ENCODE measurements around the gene C11orf16.
"Not testable (repeated sequence)": the region's sequence is repeated elsewhere in the genome, so short reads cannot be mapped to it uniquely, and the experiment has no call there.

The C11orf16 gene

GRCh38 chr11:8932564-8933180 is at the start of gene C11orf16:
Gene C11orf16 (minus strand): TSS chr11:8932947. CDS start chr11:8932308, 639 bp downstream.
- H3K4me1 Mint-ChIP-seq, result peaks cover 0 to 2% of the 10 kb centered on the region in 2 donors
- DNase-seq (no peak), ATAC-seq (replicated peaks) (no peak)
- no peak within 1 kb of the TSS for H3K27ac Mint-ChIP-seq
- H3K4me3 Mint-ChIP-seq, result no peak within 1 kb of the TSS
- H3K27me3 Mint-ChIP-seq, result no peaks in the 10 kb centered on the region
- H3K9me3 Mint-ChIP-seq, result no peaks in the 10 kb centered on the region
- no peaks in the 10 kb centered on the region for H3K36me3 Mint-ChIP-seq

GRCh38 chr11:8980485-8980884 is 47.7 kb upstream of the C11orf16 start:
- no peak for ATAC-seq (replicated peaks)
- H3K27me3 Mint-ChIP-seq, result peaks cover 0 to 3% of the 10 kb centered on the region in 2 donors
- H3K4me3 Mint-ChIP-seq, result no peak overlapping the region
- no peaks in the 10 kb centered on the region for H3K4me1 Mint-ChIP-seq
- no peak for DNase-seq
- H3K36me3 Mint-ChIP-seq, result no peaks in the 10 kb centered on the region
- no peaks in the 10 kb centered on the region for H3K9me3 Mint-ChIP-seq
- H3K27ac Mint-ChIP-seq, result no peak overlapping the region

GRCh38 chr11:8979365-8979764 is 46.6 kb upstream of the C11orf16 start:
- DNase-seq; ATAC-seq (replicated peaks); H3K27ac Mint-ChIP-seq; H3K36me3 Mint-ChIP-seq; H3K27me3 Mint-ChIP-seq; H3K9me3 Mint-ChIP-seq; H3K4me3 Mint-ChIP-seq; H3K4me1 Mint-ChIP-seq: not testable (repeated sequence)

GRCh38 chr11:8973121-8973520 is 40.4 kb upstream of the C11orf16 start:
- Mint-ChIP-seq H3K36me3 (peaks cover 2 to 3% of the 10 kb centered on the region in 2 donors), H3K27ac (no peak overlapping the region), H3K4me1 (no peaks in the 10 kb centered on the region), H3K27me3 (no peaks in the 10 kb centered on the region), H3K9me3 (no peaks in the 10 kb centered on the region), H3K4me3 (no peak overlapping the region)
- ATAC-seq (replicated peaks), result no peak
- DNase-seq, result no peak

- no peaks in the 10 kb centered on the region for H3K27me3 Mint-ChIP-seq
Measured at GRCh38 chr11:8971924-8972316, 39.2 kb upstream of the C11orf16 start.

GRCh38 chr11:8971196-8971923 is 38.6 kb upstream of the C11orf16 start:
- Mint-ChIP-seq H3K9me3 (no peaks in the 10 kb centered on the region), H3K27me3 (no peaks in the 10 kb centered on the region), H3K36me3 (peaks cover 2 to 8% of the 10 kb centered on the region in 2 donors), H3K27ac (no peak overlapping the region), H3K4me3 (no peak overlapping the region), H3K4me1 (peaks cover 8 to 10% of the 10 kb centered on the region in 2 donors)
- no peak for DNase-seq
- ATAC-seq (replicated peaks), result no peak

More at GRCh38 chr11:8971924-8972316, 39.2 kb upstream of the C11orf16 start:
- H3K27ac Mint-ChIP-seq, result no peak overlapping the region
- DNase-seq (no peak), ATAC-seq (replicated peaks) (no peak)
- peaks cover 3 to 5% of the 10 kb centered on the region in 2 donors for H3K4me1 Mint-ChIP-seq
- H3K36me3 Mint-ChIP-seq, result peaks cover 2 to 8% of the 10 kb centered on the region in 2 donors
- H3K4me3 Mint-ChIP-seq, result no peak overlapping the region
- no peaks in the 10 kb centered on the region for H3K9me3 Mint-ChIP-seq

GRCh38 chr11:8967184-8967583 is 34.4 kb upstream of the C11orf16 start:
- no peak overlapping the region for H3K4me3 Mint-ChIP-seq
- no peaks in the 10 kb centered on the region for H3K9me3 Mint-ChIP-seq
- no peak overlapping the region for H3K27ac Mint-ChIP-seq
- DNase-seq (no peak), ATAC-seq (replicated peaks) (no peak)
- H3K4me1 Mint-ChIP-seq, result peaks cover 23 to 35% of the 10 kb centered on the region in 2 donors
- peaks cover 2 to 13% of the 10 kb centered on the region in 2 donors for H3K36me3 Mint-ChIP-seq
- no peaks in the 10 kb centered on the region for H3K27me3 Mint-ChIP-seq

- H3K36me3 Mint-ChIP-seq, result peaks cover 2 to 16% of the 10 kb centered on the region in 2 donors
- ATAC-seq (replicated peaks), result peak; percentile 83 to 86
- peak within 1 kb of the TSS; percentile 95 for H3K27ac Mint-ChIP-seq
- H3K4me3 Mint-ChIP-seq, result peak within 1 kb of the TSS; percentile 98 to 99
- H3K27me3 Mint-ChIP-seq, result no peaks in the 10 kb centered on the region
- H3K9me3 Mint-ChIP-seq, result no peaks in the 10 kb centered on the region
- peak; percentile 91 for DNase-seq
- H3K4me1 Mint-ChIP-seq, result peaks cover 28 to 47% of the 10 kb centered on the region in 2 donors
Measured at GRCh38 chr11:8964324-8965320, 31.9 kb upstream of the C11orf16 start, which contains the start of gene TMEM9B. Gene TMEM9B (minus strand): TSS chr11:8964442. CDS start chr11:8964313, 129 bp downstream.

GRCh38 chr11:8963569-8964323 is 31.0 kb upstream of the C11orf16 start:
- Mint-ChIP-seq H3K27me3 (no peaks in the 10 kb centered on the region), H3K4me3 (peak overlapping the region; percentile 98 to 99), H3K27ac (peak overlapping the region; percentile 95), H3K9me3 (no peaks in the 10 kb centered on the region), H3K36me3 (peaks cover 2 to 15% of the 10 kb centered on the region in 2 donors), H3K4me1 (peaks cover 28 to 51% of the 10 kb centered on the region in 2 donors)
- ATAC-seq (replicated peaks), result peak; percentile 71 to 74
- peak; percentile 76 for DNase-seq

GRCh38 chr11:8962841-8963240 is 30.1 kb upstream of the C11orf16 start:
- H3K27ac Mint-ChIP-seq, result peak overlapping the region; percentile 67
- peak overlapping the region; percentile 45 to 64 for H3K4me3 Mint-ChIP-seq
- DNase-seq, result no peak
- no peaks in the 10 kb centered on the region for H3K9me3 Mint-ChIP-seq
- H3K36me3 Mint-ChIP-seq, result peaks cover 2 to 15% of the 10 kb centered on the region in 2 donors
- no peak for ATAC-seq (replicated peaks)
- no peaks in the 10 kb centered on the region for H3K27me3 Mint-ChIP-seq
- H3K4me1 Mint-ChIP-seq, result peaks cover 28 to 51% of the 10 kb centered on the region in 2 donors

- peaks cover 4 to 10% of the 10 kb centered on the region in 2 donors for H3K36me3 Mint-ChIP-seq
- no peaks in the 10 kb centered on the region for H3K9me3 Mint-ChIP-seq
- no peak overlapping the region for H3K4me3 Mint-ChIP-seq
- H3K27ac Mint-ChIP-seq, result peak overlapping the region; percentile 68
- no peak for ATAC-seq (replicated peaks)
- no peaks in the 10 kb centered on the region for H3K27me3 Mint-ChIP-seq
- no peak for DNase-seq
- peaks cover 22 to 49% of the 10 kb centered on the region in 2 donors for H3K4me1 Mint-ChIP-seq
Measured at GRCh38 chr11:8961401-8961800, 28.7 kb upstream of the C11orf16 start.

GRCh38 chr11:8959546-8960166 is 26.9 kb upstream of the C11orf16 start:
- no peaks in the 10 kb centered on the region for H3K9me3 Mint-ChIP-seq
- H3K27me3 Mint-ChIP-seq, result no peaks in the 10 kb centered on the region
- peaks cover 15 to 37% of the 10 kb centered on the region in 2 donors for H3K4me1 Mint-ChIP-seq
- H3K27ac Mint-ChIP-seq, result no peak overlapping the region
- DNase-seq, result peak; percentile 24
- H3K36me3 Mint-ChIP-seq, result peaks cover 11 to 18% of the 10 kb centered on the region in 2 donors
- no peak overlapping the region for H3K4me3 Mint-ChIP-seq
- peak; percentile 35 to 41 for ATAC-seq (replicated peaks)

GRCh38 chr11:8956860-8957259 is 24.1 kb upstream of the C11orf16 start:
- DNase-seq, result no peak
- Mint-ChIP-seq H3K27me3 (no peaks in the 10 kb centered on the region), H3K4me1 (peaks cover 7 to 24% of the 10 kb centered on the region in 2 donors), H3K9me3 (no peaks in the 10 kb centered on the region), H3K36me3 (peaks cover 20 to 26% of the 10 kb centered on the region in 2 donors), H3K4me3 (no peak overlapping the region), H3K27ac (no peak overlapping the region)
- no peak for ATAC-seq (replicated peaks)
